Myometrial cell (primary cell): ENCODE data around the gene PLA2G1B. TPM values are rescaled to one million over a fixed set of nuclear protein-coding genes. Genes with fewer than 3 reads are reported as not detected.

Source experiments
- total RNA-seq: library from RNA; depleted of rRNA; stranded (reverse); fragments of >200 nt; gene quantifications from 2 replicates; pipeline ENCODE4 v1.2.3, GENCODE V29; 2015

Gene PLA2G1B
- not detected in 2 replicates for total RNA-seq

DNA sequence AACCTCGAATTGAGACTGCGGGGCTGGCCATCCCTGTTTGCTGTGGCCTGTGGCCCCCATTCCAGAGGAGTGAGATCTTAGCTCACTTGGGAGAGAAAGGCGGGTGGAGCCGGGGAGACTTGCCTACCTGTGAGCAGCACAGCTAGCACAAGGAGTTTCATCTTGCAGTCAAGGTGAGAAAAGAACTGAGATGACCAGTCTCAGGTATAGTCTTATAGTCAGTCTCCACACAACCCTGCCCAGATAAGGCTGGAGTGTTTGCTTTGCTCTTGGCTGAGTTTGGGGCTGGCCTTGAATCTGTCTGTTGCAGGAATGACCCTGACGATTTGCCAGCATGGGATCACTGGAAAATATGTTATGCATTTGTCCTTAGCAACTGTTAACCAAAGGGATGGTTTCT is at the start of gene PLA2G1B:
TSS of gene PLA2G1B (minus strand) at position 187 of the 400 bp plus-strand sequence. CDS start at position 161, 26 bp downstream.

DNA sequence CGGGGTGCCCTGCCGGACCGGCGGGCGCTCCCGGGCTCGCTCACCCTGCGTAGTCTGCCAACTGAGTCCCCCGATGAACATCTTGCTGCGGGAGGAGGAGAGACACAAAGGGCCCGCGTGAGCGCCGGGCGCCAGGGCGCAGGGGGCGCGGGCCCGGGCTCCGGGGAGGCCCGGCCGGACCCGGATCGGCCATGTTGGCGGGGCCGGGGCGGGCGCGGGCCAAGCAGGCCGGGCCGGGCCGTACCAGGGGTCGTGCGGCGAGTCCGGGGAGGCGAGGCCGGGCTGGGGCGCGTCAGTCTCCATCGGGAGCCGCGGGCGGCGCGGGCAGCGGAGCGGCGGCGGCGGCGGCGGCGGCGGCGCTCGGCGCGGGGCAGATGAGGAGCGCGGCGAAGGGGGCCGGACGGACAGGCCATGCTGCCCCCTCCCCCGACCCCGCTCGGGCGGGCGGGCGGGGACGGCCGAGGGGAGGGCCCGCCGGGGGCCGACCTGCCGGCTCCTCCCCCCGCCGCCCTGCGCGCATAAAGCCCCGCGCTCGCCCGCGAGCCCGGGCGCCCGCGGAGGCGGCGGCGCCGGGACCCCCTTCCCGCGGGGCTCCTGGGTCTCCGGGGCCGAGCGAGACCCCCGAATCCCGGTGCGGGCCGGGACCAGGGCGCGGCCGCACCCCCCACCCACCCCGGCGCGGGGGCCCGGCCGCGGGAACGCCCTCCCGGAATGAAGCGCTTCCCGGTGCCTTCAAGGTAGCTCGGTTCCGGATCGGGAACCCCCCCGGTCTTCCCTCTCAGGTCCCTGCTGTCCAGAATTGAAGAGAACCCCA is 41.4 kb upstream of the PLA2G1B start, which contains the start of gene MSI1:
TSS of gene MSI1 (minus strand) at position 376 of the 814 bp plus-strand sequence. CDS start at position 303, 73 bp downstream.

DNA sequence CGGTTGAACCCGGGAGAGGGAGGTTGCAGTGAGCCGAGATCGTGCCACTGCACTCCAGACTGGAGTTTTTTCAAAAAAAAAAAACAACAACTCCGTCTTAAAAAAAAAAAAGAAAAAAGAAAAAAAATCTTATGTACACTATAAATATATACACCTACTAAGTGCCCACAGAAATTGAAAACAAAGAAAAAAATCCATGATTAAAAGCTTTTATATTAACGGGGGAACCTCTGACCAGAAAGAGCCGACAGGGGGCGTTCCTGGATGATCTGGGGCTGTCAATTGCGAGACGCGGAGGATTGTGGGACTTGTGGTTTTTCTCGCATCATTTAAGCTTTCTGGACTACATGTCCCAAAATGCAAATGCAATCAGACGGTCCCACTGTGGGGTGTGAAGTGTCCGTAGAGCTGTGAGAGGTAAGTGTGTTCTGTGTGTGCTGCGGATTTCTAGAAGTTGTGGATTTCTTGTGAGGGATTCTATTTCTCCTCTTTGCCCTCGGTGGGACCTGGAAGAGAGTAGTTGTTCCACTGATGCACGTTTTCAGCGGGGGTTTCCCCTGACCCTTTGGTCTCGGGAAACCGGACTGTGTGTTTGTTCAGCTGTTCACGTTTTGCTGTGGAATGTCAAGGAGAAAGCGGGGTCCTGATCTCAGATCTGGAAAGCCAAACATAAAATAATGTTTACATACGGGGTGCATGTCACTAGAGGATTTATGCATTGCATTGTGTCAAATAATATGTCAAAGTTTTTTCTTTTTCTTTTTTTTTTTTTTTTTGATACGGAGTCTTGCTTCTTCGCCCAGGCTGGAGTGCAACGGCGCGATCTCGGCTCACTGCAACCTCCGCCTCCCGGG is 25.4 kb downstream of the PLA2G1B start, which contains the start of gene SIRT4:
TSS of gene SIRT4 (plus strand) at position 360 of the 854 bp plus-strand sequence. CDS start 1,241 bp downstream, outside the sequence.

DNA sequence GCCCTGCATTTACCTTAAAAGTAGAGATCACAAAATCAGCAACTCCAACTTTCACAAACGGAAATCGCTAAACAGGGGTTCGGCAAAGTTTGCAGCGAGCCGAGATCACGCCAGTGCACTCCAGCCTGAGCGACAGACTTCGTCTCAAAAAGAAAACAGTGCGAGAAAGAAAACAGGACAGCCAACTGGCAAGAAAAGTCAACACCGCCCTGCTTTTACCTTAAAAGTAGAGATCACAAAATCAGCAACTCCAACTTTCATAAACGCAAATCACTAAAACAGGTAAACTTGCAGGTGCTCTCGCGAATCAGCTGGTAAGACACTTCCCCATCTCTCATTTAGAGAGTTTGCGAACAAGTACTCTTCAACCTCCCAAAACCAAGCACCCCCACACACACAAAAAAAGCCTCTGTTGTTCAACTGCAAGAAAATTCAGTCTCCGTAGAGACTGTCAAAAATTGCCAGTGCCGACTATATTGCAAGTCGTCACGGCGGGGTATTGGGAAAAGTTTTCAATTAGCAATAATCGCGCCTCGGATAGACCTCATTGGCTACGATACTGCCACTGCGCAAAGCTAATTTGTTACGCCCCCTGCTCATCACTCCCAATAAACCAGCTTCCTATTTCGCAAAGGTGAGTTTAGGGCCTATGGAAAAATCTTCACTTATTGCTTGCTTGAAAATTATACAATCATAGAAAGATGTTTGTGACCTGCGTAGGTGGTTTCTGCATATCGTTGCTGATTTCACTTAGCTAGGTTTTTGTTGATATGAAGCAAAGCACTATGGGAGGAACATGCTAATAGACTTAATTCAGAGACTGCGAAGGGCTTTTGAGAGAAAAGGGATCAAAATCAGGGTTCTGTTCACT is 34.7 kb downstream of the PLA2G1B start, which contains the start of gene RNU4-1:
TSS of gene RNU4-1 (minus strand) at position 577 of the 871 bp plus-strand sequence.

Other genes with a start within 250 kb of the PLA2G1B start
- gene RAB35, start 211.0 kb downstream of the PLA2G1B start, total RNA-seq, result 34.6 and 35.7 TPM in 2 replicates
- 68.3 and 74.4 TPM in 2 replicates for gene GCN1, start 133.1 kb downstream of the PLA2G1B start, total RNA-seq
- 5,194 and 5,943 TPM in 2 replicates for gene RPLP0, start 126.7 kb downstream of the PLA2G1B start, total RNA-seq
- gene PXN, start 62.0 kb downstream of the PLA2G1B start, total RNA-seq, result 129 and 139 TPM in 2 replicates
- gene RNU4-2, start 35.9 kb downstream of the PLA2G1B start, total RNA-seq, result under 0.01 TPM in 1 of 2 replicates, not detected in the other
- gene RNU4-1, start 34.5 kb downstream of the PLA2G1B start, total RNA-seq, result under 0.01 TPM in 1 of 2 replicates, not detected in the other
- under 0.01 and 0.35 TPM in 2 replicates for gene SIRT4, start 25.5 kb downstream of the PLA2G1B start, total RNA-seq
- gene MSI1, start 41.4 kb upstream of the PLA2G1B start, total RNA-seq, result not detected in 2 replicates
- gene COX6A1, start 110.3 kb upstream of the PLA2G1B start, total RNA-seq, result 499 and 694 TPM in 2 replicates
- gene TRIAP1, start 118.6 kb upstream of the PLA2G1B start, total RNA-seq, result 53.0 and 60.5 TPM in 2 replicates
- 20.0 and 21.9 TPM in 2 replicates for gene GATC, start 118.7 kb upstream of the PLA2G1B start, total RNA-seq
- gene SRSF9, start 142.0 kb upstream of the PLA2G1B start, total RNA-seq, result 98.9 and 117 TPM in 2 replicates
- 290 and 327 TPM in 2 replicates for gene DYNLL1, start 168.3 kb upstream of the PLA2G1B start, total RNA-seq
- gene COQ5, start 201.4 kb upstream of the PLA2G1B start, total RNA-seq, result 25.4 and 33.5 TPM in 2 replicates
- gene RNF10, start 206.6 kb upstream of the PLA2G1B start, total RNA-seq, result 84.4 and 139 TPM in 2 replicates